ENCODE results near the gene SKIC3.
A peak's percentile ranks its signal among the peaks of the same experiment; 100 is the strongest.

Gene SKIC3

GRCh38 chr5:95554647-95555548, at the start of gene SKIC3, which contains the start of gene ARSK:
SKIC3 (minus strand) TSS chr5:95554977; CDS start chr5:95547150, 7,827 bp downstream.
ARSK (plus strand) TSS chr5:95555101; CDS start chr5:95555279, 178 bp downstream.
- no peaks in the 10 kb centered on the region for H4K20me1 ChIP-seq (ENCODE audit: insufficient read depth)
- H3K36me3 ChIP-seq (ENCODE audit: insufficient read depth): 0 out of 2 replicates have a peak, but pooled peaks cover 5% of the 10 kb centered on the region
- peaks cover 20% of the 10 kb centered on the region for H3K4me1 ChIP-seq (ENCODE audit: low read depth, poor library complexity, severe bottlenecking)
- no peak for TF ChIP-seq CTCF (conservative IDR thresholded peaks at IDR 0.05; ENCODE audit: low read depth, low read length)
- no peak within 1 kb of the TSS for H3K4me3 ChIP-seq (IDR thresholded peaks at IDR 0.05; ENCODE audit: insufficient read depth, low read depth, low read length)
- peak within 1 kb of the TSS; percentile 62 for H3K9ac ChIP-seq
- peak within 1 kb of the TSS; percentile 83 for H2AFZ ChIP-seq (ENCODE audit: low read depth)
- peaks cover 27% of the 10 kb centered on the region for H3K79me2 ChIP-seq (ENCODE audit: insufficient read depth, low read depth)
- peak within 1 kb of the TSS; percentile 78 for H3K27ac ChIP-seq
- no peaks in the 10 kb centered on the region for H3K27me3 ChIP-seq (ENCODE audit: insufficient read depth, low read depth)
- H3K4me2 ChIP-seq: peak within 1 kb of the TSS; percentile 86

- Histone ChIP-seq H3K4me1 (ENCODE audit: low read depth, poor library complexity, severe bottlenecking) (no peaks in the 10 kb centered on the region), H3K27me3 (ENCODE audit: insufficient read depth, low read depth) (no peaks in the 10 kb centered on the region), H3K79me2 (ENCODE audit: insufficient read depth, low read depth) (no peaks in the 10 kb centered on the region), H4K20me1 (ENCODE audit: insufficient read depth) (no peaks in the 10 kb centered on the region), H3K4me2 (no peak overlapping the region), H3K4me3 (IDR thresholded peaks at IDR 0.05; ENCODE audit: insufficient read depth, low read depth, low read length) (no peak overlapping the region), H2AFZ (ENCODE audit: low read depth) (no peak overlapping the region), H3K27ac (no peak overlapping the region), H3K36me3 (ENCODE audit: insufficient read depth) (no peaks in the 10 kb centered on the region), H3K9ac (no peak overlapping the region)
- TF ChIP-seq CTCF (conservative IDR thresholded peaks at IDR 0.05; ENCODE audit: low read depth, low read length): no peak
Observed at GRCh38 chr5:95600557-95600956, 45.8 kb upstream of the SKIC3 start.

GRCh38 chr5:95599252-95599651, 44.5 kb upstream of the SKIC3 start:
- H3K4me1 ChIP-seq (ENCODE audit: low read depth, poor library complexity, severe bottlenecking): no peaks in the 10 kb centered on the region
- H4K20me1 ChIP-seq (ENCODE audit: insufficient read depth): no peaks in the 10 kb centered on the region
- H3K27ac ChIP-seq: no peak overlapping the region
- H3K27me3 ChIP-seq (ENCODE audit: insufficient read depth, low read depth): no peaks in the 10 kb centered on the region
- no peaks in the 10 kb centered on the region for H3K79me2 ChIP-seq (ENCODE audit: insufficient read depth, low read depth)
- no peak overlapping the region for H3K4me3 ChIP-seq (IDR thresholded peaks at IDR 0.05; ENCODE audit: insufficient read depth, low read depth, low read length)
- H3K4me2 ChIP-seq: no peak overlapping the region
- no peak for TF ChIP-seq CTCF (conservative IDR thresholded peaks at IDR 0.05; ENCODE audit: low read depth, low read length)
- no peak overlapping the region for H2AFZ ChIP-seq (ENCODE audit: low read depth)
- H3K36me3 ChIP-seq (ENCODE audit: insufficient read depth): no peaks in the 10 kb centered on the region
- H3K9ac ChIP-seq: no peak overlapping the region

GRCh38 chr5:95595289-95595931, 40.6 kb upstream of the SKIC3 start:
- no peaks in the 10 kb centered on the region for H4K20me1 ChIP-seq (ENCODE audit: insufficient read depth)
- H3K27ac ChIP-seq: no peak overlapping the region
- H3K27me3 ChIP-seq (ENCODE audit: insufficient read depth, low read depth): no peaks in the 10 kb centered on the region
- no peaks in the 10 kb centered on the region for H3K4me1 ChIP-seq (ENCODE audit: low read depth, poor library complexity, severe bottlenecking)
- H3K9ac ChIP-seq: no peak overlapping the region
- no peak overlapping the region for H2AFZ ChIP-seq (ENCODE audit: low read depth)
- no peaks in the 10 kb centered on the region for H3K79me2 ChIP-seq (ENCODE audit: insufficient read depth, low read depth)
- H3K36me3 ChIP-seq (ENCODE audit: insufficient read depth): no peaks in the 10 kb centered on the region
- no peak overlapping the region for H3K4me2 ChIP-seq
- TF ChIP-seq CTCF (conservative IDR thresholded peaks at IDR 0.05; ENCODE audit: low read depth, low read length): no peak
- no peak overlapping the region for H3K4me3 ChIP-seq (IDR thresholded peaks at IDR 0.05; ENCODE audit: insufficient read depth, low read depth, low read length)
